CD4-positive, alpha-beta T cell (primary cell): ENCODE data around the gene SHISAL2B. TPM values are rescaled to one million over a fixed set of nuclear protein-coding genes. Genes with fewer than 3 reads are reported as not detected.
"Not testable (repeated sequence)": the region's sequence is repeated elsewhere in the genome, so short reads cannot be mapped to it uniquely, and the experiment has no call there.

Experiments
- ATAC-seq: fragments of 200-7000 bp; cut with Tn5 transposase; one replicate; pipeline ENCODE4 v1.10.0; 2022; ENCODE audit warnings: mild to moderate bottlenecking; ENCODE audit not compliant: poor library complexity
- CTCF ChIA-PET: fragments of 350-600 bp; sonication (Branson Sonifier 250); formaldehyde crosslinking; loops from one replicate; lab custom pipeline; 2021; ENCODE audit warnings: antibody characterized with exemption, inconsistent platforms; lab: Charles Lee
- POLR2A ChIA-PET: fragments of 350-600 bp; sonication (Branson Sonifier 250); formaldehyde crosslinking; loops from one replicate; lab custom pipeline; 2021; ENCODE audit warnings: antibody characterized with exemption, inconsistent platforms; lab: Charles Lee
- DNase-seq, 14 experiments: peaks; one replicate each; pipeline ENCODE4 v3.0.0-alpha.2; 2013 to 2020; ENCODE audit warnings: mixed read lengths in 2 of 14
- H3K27ac ChIP-seq, 2 donors: one replicate each; pipeline versions ENCODE4 v1.5.1 to v1.7.0; 2013; ENCODE audit warnings: low read length in 2 of 2, low read depth in 1 of 2, mild to moderate bottlenecking in 1 of 2
- H3K27me3 ChIP-seq, 2 experiments: 1 replicate in 1 of 2; 2 replicates in 1 of 2; pipeline versions ENCODE4 v1.6.1 to v1.7.0; 2013; ENCODE audit warnings: low read length in 2 of 2, control low read depth in 1 of 2, mild to moderate bottlenecking in 1 of 2, moderate library complexity in 1 of 2; ENCODE audit not compliant: insufficient read depth in 2 of 2, control insufficient read depth in 1 of 2
- H3K36me3 ChIP-seq: one replicate; pipeline ENCODE4 v1.6.1; 2013; ENCODE audit warnings: low read length, control low read depth; ENCODE audit not compliant: insufficient read depth
- H3K4me1 ChIP-seq: one replicate; pipeline ENCODE4 v1.6.1; 2013; ENCODE audit warnings: low read length, control low read depth; ENCODE audit not compliant: insufficient read depth
- H3K4me3 ChIP-seq: one replicate; pipeline ENCODE4 v1.5.1; 2013; ENCODE audit warnings: mild to moderate bottlenecking, low read length, moderate library complexity
- H3K9me3 ChIP-seq, 2 experiments: 1 replicate in 1 of 2; 2 replicates in 1 of 2; pipeline versions ENCODE4 v1.6.1 to v1.7.0; 2013; ENCODE audit warnings: low read length in 2 of 2, mild to moderate bottlenecking in 2 of 2, control low read depth in 1 of 2, moderate library complexity in 1 of 2; ENCODE audit not compliant: control insufficient read depth in 1 of 2, insufficient read depth in 1 of 2
- H3K27ac Mint-ChIP-seq: one replicate; pipeline ENCODE4 v1.8.0; 2020; ENCODE audit warnings: mixed read lengths
- H3K27me3 Mint-ChIP-seq: one replicate; pipeline ENCODE4 v1.8.0; 2021; ENCODE audit warnings: mixed read lengths
- H3K36me3 Mint-ChIP-seq: one replicate; pipeline ENCODE4 v1.8.0; 2021; ENCODE audit warnings: low read depth, mixed read lengths
- H3K4me1 Mint-ChIP-seq: one replicate; pipeline ENCODE4 v1.8.0; 2021; ENCODE audit warnings: low read depth, mixed read lengths
- H3K4me3 Mint-ChIP-seq: one replicate; pipeline ENCODE4 v1.8.0; 2020; ENCODE audit warnings: mild to moderate bottlenecking, mixed read lengths
- H3K9me3 Mint-ChIP-seq: one replicate; pipeline ENCODE4 v1.8.0; 2020; ENCODE audit warnings: mixed read lengths
- intact Hi-C, 2 experiments: fragments of 100-400 bp; cut with DNase I in 1 of 2; cut with micrococcal nuclease in 1 of 2; formaldehyde crosslinking; loops; one replicate each; pipeline versions ENCODE4 v1.15.1 to v1.9.0; 2023 to 2025; cut with DNase I, micrococcal nuclease
- total RNA-seq, 174 experiments: library from RNA in 2 of 174; stranded (reverse) in 2 of 174; gene quantifications; one replicate each; pipeline ENCODE4 v1.2.3 and lab custom pipeline; 2021 to 2026
- TF ChIP-seq, protein P1 (sequence below): fragments of 200-600 bp; IDR thresholded peaks from one replicate; pipeline ENCODE4 v1.8.0; 2022; ENCODE audit warnings: antibody characterized with exemption, mild to moderate bottlenecking

SHISAL2B gene
- total RNA-seq, 2 experiments from 2014 or later: not detected

DNA sequence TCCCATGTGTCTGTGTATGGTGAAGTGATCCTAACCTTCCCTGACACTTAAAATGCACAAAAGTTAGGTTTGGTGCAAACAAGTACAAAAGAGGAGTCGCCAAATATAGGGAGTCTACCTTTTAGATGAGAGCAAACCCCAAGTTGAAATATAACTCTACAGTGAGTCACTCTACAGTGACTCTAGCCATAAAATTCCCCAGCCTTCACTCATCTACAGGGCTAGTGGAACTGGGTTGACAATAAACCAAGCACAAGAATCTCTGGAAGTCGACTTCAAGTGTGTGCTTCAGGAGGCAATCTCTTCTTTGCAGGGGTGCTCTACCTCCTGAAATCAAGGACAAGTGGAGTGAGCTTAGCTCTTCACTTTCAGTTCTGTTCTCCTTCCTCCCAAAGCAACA, 3.3 kb downstream of the SHISAL2B start:
- Histone ChIP-seq H3K9me3 (peaks cover 0 to 7% of the 10 kb centered on the region in 2 experiments), H3K4me3 (no peak overlapping the region), H3K27ac (no peak overlapping the region), H3K4me1 (peaks cover 8% of the 10 kb centered on the region), H3K36me3 (no peaks in the 10 kb centered on the region), H3K27me3 (peaks cover 18 to 44% of the 10 kb centered on the region in 2 experiments)
- no peak for ATAC-seq
- no peaks in the 10 kb centered on the region for H3K4me1 Mint-ChIP-seq
- peaks cover 46% of the 10 kb centered on the region for H3K27me3 Mint-ChIP-seq
- CTCF ChIA-PET: no interaction called here
- H3K36me3 Mint-ChIP-seq: no peaks in the 10 kb centered on the region
- intact Hi-C loops: no loop called here
- H3K27ac Mint-ChIP-seq: no peak overlapping the region
- POLR2A ChIA-PET: no interaction called here
- TF ChIP-seq, protein P1, sequence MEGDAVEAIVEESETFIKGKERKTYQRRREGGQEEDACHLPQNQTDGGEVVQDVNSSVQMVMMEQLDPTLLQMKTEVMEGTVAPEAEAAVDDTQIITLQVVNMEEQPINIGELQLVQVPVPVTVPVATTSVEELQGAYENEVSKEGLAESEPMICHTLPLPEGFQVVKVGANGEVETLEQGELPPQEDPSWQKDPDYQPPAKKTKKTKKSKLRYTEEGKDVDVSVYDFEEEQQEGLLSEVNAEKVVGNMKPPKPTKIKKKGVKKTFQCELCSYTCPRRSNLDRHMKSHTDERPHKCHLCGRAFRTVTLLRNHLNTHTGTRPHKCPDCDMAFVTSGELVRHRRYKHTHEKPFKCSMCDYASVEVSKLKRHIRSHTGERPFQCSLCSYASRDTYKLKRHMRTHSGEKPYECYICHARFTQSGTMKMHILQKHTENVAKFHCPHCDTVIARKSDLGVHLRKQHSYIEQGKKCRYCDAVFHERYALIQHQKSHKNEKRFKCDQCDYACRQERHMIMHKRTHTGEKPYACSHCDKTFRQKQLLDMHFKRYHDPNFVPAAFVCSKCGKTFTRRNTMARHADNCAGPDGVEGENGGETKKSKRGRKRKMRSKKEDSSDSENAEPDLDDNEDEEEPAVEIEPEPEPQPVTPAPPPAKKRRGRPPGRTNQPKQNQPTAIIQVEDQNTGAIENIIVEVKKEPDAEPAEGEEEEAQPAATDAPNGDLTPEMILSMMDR: no peak
- H3K9me3 Mint-ChIP-seq: peaks cover 14% of the 10 kb centered on the region
- no peak overlapping the region for H3K4me3 Mint-ChIP-seq
- no peak for DNase-seq

DNA sequence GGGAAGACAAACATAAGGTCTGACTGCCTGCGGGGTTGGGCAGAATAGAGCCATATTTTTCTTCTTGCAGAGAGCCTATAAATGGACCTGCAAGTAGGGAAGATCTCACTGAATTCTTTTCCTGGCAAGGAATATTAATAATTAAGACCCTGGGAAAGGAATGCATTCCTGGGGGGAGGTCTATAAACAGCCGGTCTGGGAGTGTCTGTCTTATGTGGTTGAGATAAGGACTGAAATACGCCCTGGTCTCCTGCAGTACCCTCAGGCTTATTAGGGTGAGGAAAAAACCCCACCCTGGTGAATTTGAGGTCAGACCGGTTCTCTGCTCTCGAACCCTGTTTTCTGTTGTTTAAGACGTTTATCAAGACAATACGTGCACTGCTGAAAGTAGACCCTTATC, 6.1 kb downstream of the SHISAL2B start:
- POLR2A ChIA-PET, H3K4me3 Mint-ChIP-seq, H3K4me3 ChIP-seq, H3K36me3 ChIP-seq, H3K27ac Mint-ChIP-seq, H3K4me1 Mint-ChIP-seq, DNase-seq, H3K36me3 Mint-ChIP-seq, intact Hi-C loops, ATAC-seq, H3K4me1 ChIP-seq, CTCF ChIA-PET, H3K27ac ChIP-seq, H3K9me3 ChIP-seq: not testable (repeated sequence)
- peaks cover 15% of the 10 kb centered on the region for H3K9me3 Mint-ChIP-seq
- H3K27me3 Mint-ChIP-seq: peaks cover 35% of the 10 kb centered on the region
- H3K27me3 ChIP-seq: peaks cover 2 to 16% of the 10 kb centered on the region in 2 experiments

DNA sequence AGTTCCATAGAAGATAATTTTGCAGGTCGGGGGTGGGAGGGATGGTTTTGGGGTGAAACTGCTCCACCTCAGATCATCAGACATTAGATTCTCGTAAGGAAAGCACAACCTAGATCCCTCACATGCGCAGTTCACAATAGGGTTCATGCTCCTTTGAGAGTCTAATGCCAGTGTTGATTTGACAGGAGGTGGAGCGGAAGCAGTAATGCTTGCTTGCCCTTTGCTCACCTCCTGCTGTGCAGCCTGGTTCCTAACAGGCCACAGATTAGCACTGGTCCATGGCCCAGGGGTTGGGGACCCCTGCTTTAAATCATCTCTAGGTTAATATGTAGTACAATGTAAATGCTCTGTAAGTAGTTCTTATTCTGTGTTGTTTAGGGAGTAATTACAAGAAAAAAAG, 10.5 kb downstream of the SHISAL2B start:
- TF ChIP-seq, protein P1: no peak
- ChIA-PET CTCF (no interaction called here), POLR2A (no interaction called here)

DNA sequence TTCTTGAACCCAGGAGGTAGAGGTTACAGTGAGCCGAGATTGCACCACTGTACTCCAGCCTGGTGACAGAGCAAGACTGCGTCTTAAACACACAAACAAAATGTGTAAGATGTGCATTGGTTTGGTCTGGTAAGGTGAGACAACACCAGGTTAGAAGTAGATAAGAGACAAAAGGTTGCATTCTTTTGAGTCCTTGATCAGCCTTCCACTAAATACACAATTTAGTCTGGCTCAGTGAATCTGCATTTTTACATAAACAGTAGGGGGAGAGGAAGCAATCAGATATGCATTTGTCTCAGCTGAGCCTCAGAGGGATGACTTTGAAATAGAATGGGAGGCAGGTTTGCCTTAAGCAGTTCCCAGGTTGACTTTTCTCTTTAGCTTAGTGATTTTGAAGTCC, 15.8 kb downstream of the SHISAL2B start:
- H3K36me3 ChIP-seq, ATAC-seq, H3K27ac ChIP-seq, H3K27me3 ChIP-seq, H3K4me1 Mint-ChIP-seq, H3K36me3 Mint-ChIP-seq, H3K4me3 Mint-ChIP-seq, intact Hi-C loops, H3K4me1 ChIP-seq, H3K9me3 Mint-ChIP-seq, DNase-seq, H3K27ac Mint-ChIP-seq, CTCF ChIA-PET, POLR2A ChIA-PET, H3K4me3 ChIP-seq, H3K9me3 ChIP-seq: not testable (repeated sequence)
- peaks cover 28% of the 10 kb centered on the region for H3K27me3 Mint-ChIP-seq

More for the DNA sequence above, 10.5 kb downstream of the SHISAL2B start:
- intact Hi-C loops: no loop called here
- DNase-seq (no peak), ATAC-seq (no peak)
- Mint-ChIP-seq H3K4me1 (no peaks in the 10 kb centered on the region), H3K4me3 (no peak overlapping the region), H3K27ac (no peak overlapping the region), H3K9me3 (peaks cover 12% of the 10 kb centered on the region), H3K27me3 (peaks cover 36% of the 10 kb centered on the region), H3K36me3 (no peaks in the 10 kb centered on the region)
- Histone ChIP-seq H3K9me3 (no peaks in the 10 kb centered on the region), H3K4me1 (no peaks in the 10 kb centered on the region), H3K27me3 (peaks cover 0 to 7% of the 10 kb centered on the region in 2 experiments), H3K4me3 (no peak overlapping the region), H3K27ac (no peak overlapping the region), H3K36me3 (no peaks in the 10 kb centered on the region)
